ENCODE results near the gene LHX5.

DNA sequence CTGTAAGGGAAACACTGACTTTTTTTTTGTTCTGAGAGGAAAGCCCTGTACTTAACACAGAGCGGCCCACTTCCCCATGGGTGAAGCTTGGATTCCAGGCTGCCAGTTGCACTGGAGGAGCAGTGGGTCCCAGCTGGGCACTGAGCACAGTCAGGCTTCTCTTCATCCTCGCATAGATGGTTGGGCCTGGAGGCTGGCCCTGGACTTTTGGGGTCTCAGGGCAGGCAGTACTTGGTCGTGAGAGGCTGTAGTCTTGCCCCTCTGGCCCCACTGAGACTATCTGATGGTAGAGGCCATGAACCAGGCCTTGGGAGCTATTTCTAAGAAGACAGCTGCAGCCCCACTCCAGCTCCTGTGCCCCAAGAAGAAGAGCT, 6.2 kb upstream of the LHX5 start:
- TF ChIP-seq, protein P1, sequence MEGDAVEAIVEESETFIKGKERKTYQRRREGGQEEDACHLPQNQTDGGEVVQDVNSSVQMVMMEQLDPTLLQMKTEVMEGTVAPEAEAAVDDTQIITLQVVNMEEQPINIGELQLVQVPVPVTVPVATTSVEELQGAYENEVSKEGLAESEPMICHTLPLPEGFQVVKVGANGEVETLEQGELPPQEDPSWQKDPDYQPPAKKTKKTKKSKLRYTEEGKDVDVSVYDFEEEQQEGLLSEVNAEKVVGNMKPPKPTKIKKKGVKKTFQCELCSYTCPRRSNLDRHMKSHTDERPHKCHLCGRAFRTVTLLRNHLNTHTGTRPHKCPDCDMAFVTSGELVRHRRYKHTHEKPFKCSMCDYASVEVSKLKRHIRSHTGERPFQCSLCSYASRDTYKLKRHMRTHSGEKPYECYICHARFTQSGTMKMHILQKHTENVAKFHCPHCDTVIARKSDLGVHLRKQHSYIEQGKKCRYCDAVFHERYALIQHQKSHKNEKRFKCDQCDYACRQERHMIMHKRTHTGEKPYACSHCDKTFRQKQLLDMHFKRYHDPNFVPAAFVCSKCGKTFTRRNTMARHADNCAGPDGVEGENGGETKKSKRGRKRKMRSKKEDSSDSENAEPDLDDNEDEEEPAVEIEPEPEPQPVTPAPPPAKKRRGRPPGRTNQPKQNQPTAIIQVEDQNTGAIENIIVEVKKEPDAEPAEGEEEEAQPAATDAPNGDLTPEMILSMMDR (IDR thresholded peaks at IDR 0.05) = no peak
- no peak for TF ChIP-seq POLR2A (IDR thresholded peaks at IDR 0.05)

Measured in Peyer's patch (tissue), 4 donors.